Muscle of leg (tissue), 11 donors: ENCODE data around the gene ZNF225. TPM values are rescaled to one million over a fixed set of nuclear protein-coding genes. Genes with fewer than 3 reads are reported as not detected.
A peak's percentile ranks its signal among the peaks of the same experiment; 100 is the strongest.
"Not testable (repeated sequence)": the region's sequence is repeated elsewhere in the genome, so short reads cannot be mapped to it uniquely, and the experiment has no call there.

ENCODE experiments used
- DNase-seq: peaks from one replicate; pipeline ENCODE4 v3.0.0; 2013
- H3K27ac ChIP-seq: one replicate; pipeline ENCODE4 v1.5.1; 2013; ENCODE audit warnings: mild to moderate bottlenecking, low read length, control low read depth
- H3K27me3 ChIP-seq: one replicate; pipeline ENCODE4 v1.6.1; 2013; ENCODE audit warnings: low read length; ENCODE audit not compliant: control insufficient read depth, insufficient read depth
- H3K36me3 ChIP-seq: one replicate; pipeline ENCODE4 v1.6.1; 2013; ENCODE audit warnings: low read length; ENCODE audit not compliant: control insufficient read depth, insufficient read depth
- H3K4me1 ChIP-seq: one replicate; pipeline ENCODE4 v1.6.1; 2013; ENCODE audit warnings: low read length; ENCODE audit not compliant: control insufficient read depth, insufficient read depth
- H3K4me3 ChIP-seq: one replicate; pipeline ENCODE4 v1.5.1; 2013; ENCODE audit warnings: low read length, control low read depth
- H3K9me3 ChIP-seq: replicated peaks from 2 replicates; pipeline ENCODE4 v1.6.1; 2013; ENCODE audit warnings: low read depth, low read length; ENCODE audit not compliant: control insufficient read depth
- WGBS: methylation state at CpG from one replicate; pipeline ENCODE4 v1.1.5; 2013; ENCODE audit warnings: missing lambda C conversion rate; ENCODE audit not compliant: insufficient coverage; 5-methylcytosine and 5-hydroxymethylcytosine counted together
- polyA plus RNA-seq, 8 donors: library from polyadenylated mRNA; unstranded; fragments of 120-200 nt; gene quantifications; one replicate each; pipeline versions ENCODE4 v1.2.1 to v1.2.3, GENCODE V29; 2013; ENCODE audit warnings: inconsistent platforms in 1 of 8, low replicate concordance in 1 of 8; ENCODE audit not compliant: insufficient read length in 8 of 8, insufficient read depth in 1 of 8
- total RNA-seq: library from RNA; stranded (reverse); fragments of 120-200 nt; gene quantifications from one replicate; pipeline ENCODE4 v1.2.4, GENCODE V29; 2013

ZNF225 gene
- total and polyA plus RNA-seq, 9 donors: 3.7 to 6.6 (median 4.8) TPM

GRCh38 chr19:44107751-44108150, 5.4 kb upstream of the ZNF225 start:
- 89% methylated on average over 1 of the region's 3 CpGs for WGBS

GRCh38 chr19:44109458-44109857, 3.7 kb upstream of the ZNF225 start:
- Histone ChIP-seq H3K4me3 (no peak overlapping the region), H3K27me3 (no peaks in the 10 kb centered on the region), H3K4me1 (peaks cover 5% of the 10 kb centered on the region), H3K36me3 (peaks cover 23% of the 10 kb centered on the region), H3K9me3 (peaks cover 46% of the 10 kb centered on the region), H3K27ac (no peak overlapping the region)
- DNase-seq: no peak

More at GRCh38 chr19:44107751-44108150, 5.4 kb upstream of the ZNF225 start:
- Histone ChIP-seq H3K4me3 (no peak overlapping the region), H3K4me1 (peaks cover 5% of the 10 kb centered on the region), H3K27me3 (no peaks in the 10 kb centered on the region), H3K27ac (no peak overlapping the region), H3K36me3 (peaks cover 24% of the 10 kb centered on the region), H3K9me3 (peaks cover 54% of the 10 kb centered on the region)
- DNase-seq: no peak

- Histone ChIP-seq H3K9me3 (peaks cover 32% of the 10 kb centered on the region), H3K4me3 (peak overlapping the region; percentile 76), H3K36me3 (peaks cover 15% of the 10 kb centered on the region), H3K27ac (no peak overlapping the region), H3K27me3 (no peaks in the 10 kb centered on the region), H3K4me1 (peaks cover 5% of the 10 kb centered on the region)
- peak; percentile 38 for DNase-seq
- WGBS: 20% methylated on average over 7 of the region's 17 CpGs
Observed at GRCh38 chr19:44111910-44112463, 1.2 kb upstream of the ZNF225 start.

GRCh38 chr19:44112802-44113137, 429 bp upstream of the ZNF225 start:
- Histone ChIP-seq H3K4me1 (peaks cover 5% of the 10 kb centered on the region), H3K36me3 (peaks cover 13% of the 10 kb centered on the region), H3K4me3 (peak overlapping the region; percentile 76), H3K9me3 (peaks cover 24% of the 10 kb centered on the region), H3K27ac (peak overlapping the region; percentile 85), H3K27me3 (no peaks in the 10 kb centered on the region)
- no peak for DNase-seq
- 3% methylated on average over 6 of the region's 11 CpGs for WGBS

GRCh38 chr19:44113784-44114390, 688 bp downstream of the ZNF225 start:
- H3K4me1 ChIP-seq: peaks cover 5% of the 10 kb centered on the region
- WGBS: 6% methylated on average over 7 of the region's 18 CpGs
- H3K9me3 ChIP-seq: peaks cover 14% of the 10 kb centered on the region
- no peak for DNase-seq
- no peaks in the 10 kb centered on the region for H3K27me3 ChIP-seq
- peak overlapping the region; percentile 92 for H3K27ac ChIP-seq
- H3K36me3 ChIP-seq: peaks cover 18% of the 10 kb centered on the region
- peak overlapping the region; percentile 76 for H3K4me3 ChIP-seq

GRCh38 chr19:44121162-44121561, 8.0 kb downstream of the ZNF225 start:
- DNase-seq, H3K27ac ChIP-seq, H3K27me3 ChIP-seq, H3K9me3 ChIP-seq, H3K4me3 ChIP-seq, H3K4me1 ChIP-seq: not testable (repeated sequence)
- no CpG with 5 or more reads among the region's 4 CpGs for WGBS
- peaks cover 44% of the 10 kb centered on the region for H3K36me3 ChIP-seq

- Histone ChIP-seq H3K27ac (no peak overlapping the region), H3K9me3 (peaks cover 40% of the 10 kb centered on the region), H3K4me1 (no peaks in the 10 kb centered on the region), H3K27me3 (no peaks in the 10 kb centered on the region), H3K4me3 (no peak overlapping the region), H3K36me3 (peaks cover 39% of the 10 kb centered on the region)
- DNase-seq: no peak
- 100% methylated on average over 1 of the region's 5 CpGs for WGBS
Observed at GRCh38 chr19:44131955-44132354, 18.8 kb downstream of the ZNF225 start.

GRCh38 chr19:44141191-44142058, 28.2 kb downstream of the ZNF225 start, which contains the start of gene ZNF234:
Gene ZNF234 (plus strand): TSS chr19:44141554. CDS start chr19:44144633, 3,079 bp downstream.
- Histone ChIP-seq H3K36me3 (peaks cover 13% of the 10 kb centered on the region), H3K4me3 (peak within 1 kb of the TSS; percentile 98), H3K4me1 (peaks cover 6% of the 10 kb centered on the region), H3K9me3 (no peaks in the 10 kb centered on the region), H3K27me3 (no peaks in the 10 kb centered on the region), H3K27ac (peak within 1 kb of the TSS; percentile 87)
- under 1% methylated on average over 42 of the region's 52 CpGs for WGBS
- DNase-seq: peak; percentile 96

- Histone ChIP-seq H3K36me3 (peaks cover 13% of the 10 kb centered on the region), H3K27me3 (no peaks in the 10 kb centered on the region), H3K4me1 (peaks cover 6% of the 10 kb centered on the region), H3K9me3 (no peaks in the 10 kb centered on the region), H3K27ac (peak overlapping the region; percentile 87), H3K4me3 (peak overlapping the region; percentile 98)
- 0% methylated on average over 9 of the region's 13 CpGs for WGBS
- peak; percentile 43 for DNase-seq
Observed at GRCh38 chr19:44142059-44142433, 28.8 kb downstream of the ZNF225 start.

- peaks cover 59% of the 10 kb centered on the region for H3K36me3 ChIP-seq
- WGBS: 100% methylated on average over 1 of the region's 4 CpGs
- peaks cover 3% of the 10 kb centered on the region for H3K9me3 ChIP-seq
- H3K27ac ChIP-seq: no peak overlapping the region
- H3K4me1 ChIP-seq: no peaks in the 10 kb centered on the region
- no peaks in the 10 kb centered on the region for H3K27me3 ChIP-seq
- DNase-seq: no peak
- H3K4me3 ChIP-seq: no peak overlapping the region
Observed at GRCh38 chr19:44149776-44150175, 36.6 kb downstream of the ZNF225 start.
